K562 (cell line): ENCODE results near the gene MAP3K12.

ENCODE experiments used
- ADNP ChIP-seq: fragments of 200-800 bp; sonication (Bioruptor generic); IDR thresholded peaks from 2 replicates; pipeline ENCODE4 v1.6.1; 2016; ENCODE audit warnings: missing genetic modification characterization, missing compliant biosample characterization
- BHLHE40 ChIP-seq: IDR thresholded peaks from 2 replicates; pipeline ENCODE4 v1.6.1; 2011; ENCODE audit warnings: low read length, improper control_type of control experiment
- CTCF ChIP-seq, 3 experiments: IDR thresholded peaks in 2 of 3; conservative IDR thresholded peaks in 1 of 3; 2 replicates each; pipeline ENCODE4 v1.5.1; 2011 to 2012; ENCODE audit warnings: low read length in 3 of 3, mild to moderate bottlenecking in 3 of 3, control low read depth in 2 of 3, improper control_type of control experiment in 1 of 3, inconsistent platforms in 1 of 3, low read depth in 1 of 3, mixed read lengths in 1 of 3, moderate library complexity in 1 of 3; ENCODE audit not compliant: insufficient read depth in 2 of 3
- ETS1 ChIP-seq: conservative IDR thresholded peaks from 2 replicates; pipeline ENCODE4 v1.6.1; 2011; ENCODE audit warnings: low read depth, mild to moderate bottlenecking, low read length; ENCODE audit not compliant: control insufficient read depth
- NONO ChIP-seq, 2 experiments: fragments of 200-400 bp in 1 of 2; fragments of 450-650 bp in 1 of 2; formaldehyde crosslinking in 1 of 2; IDR thresholded peaks; 2 replicates each; pipeline ENCODE4 v1.6.1; 2017; ENCODE audit warnings: low read depth in 2 of 2, mild to moderate bottlenecking in 2 of 2, moderate library complexity in 2 of 2, low read length in 1 of 2
- POLR2A ChIP-seq: fragments of 450-650 bp; conservative IDR thresholded peaks from 2 replicates; pipeline ENCODE4 v1.6.1; 2016
- TRIM28 ChIP-seq: fragments of 450-650 bp; IDR thresholded peaks from 2 replicates; pipeline ENCODE4 v1.6.1; 2017
- ZBTB33 ChIP-seq: sonication (generic); formaldehyde crosslinking; IDR thresholded peaks from 2 replicates; pipeline ENCODE4 v1.8.1; 2023; ENCODE audit warnings: mild to moderate bottlenecking, missing genetic modification reagents
- ZNF184 ChIP-seq: sonication (generic); formaldehyde crosslinking; IDR thresholded peaks from 2 replicates; pipeline ENCODE4 v1.5.0; 2020; ENCODE audit warnings: missing genetic modification reagents
- ZNF592 ChIP-seq: fragments of 450-650 bp; IDR thresholded peaks from 2 replicates; pipeline ENCODE4 v1.6.1; 2017; ENCODE audit warnings: antibody characterized with exemption, mild to moderate bottlenecking

GRCh38 chr12:53464685-53465418, 34.4 kb downstream of the MAP3K12 start:
- TF ChIP-seq TRIM28, result no peak
- no peak for TF ChIP-seq ZNF184
- TF ChIP-seq BHLHE40, result no peak
- TF ChIP-seq POLR2A, result peak; percentile 44; the same call in 1 of the 2 replicates
- TF ChIP-seq ZBTB33 (CRISPR knock-in tag), result no peak
- TF ChIP-seq ZNF592, result no peak
- TF ChIP-seq ETS1, result no peak
- TF ChIP-seq CTCF (IDR thresholded peaks at IDR 0.05 in 2 of 3, conservative IDR thresholded peaks at IDR 0.05 in 1 of 3; ENCODE audit: insufficient read depth in 2 of 3, low read depth in 1 of 3, low read length in 3 of 3), result no peak
- TF ChIP-seq ADNP (tag), result no peak
- no peak for TF ChIP-seq NONO (IDR thresholded peaks at IDR 0.05; ENCODE audit: low read depth in 2 of 2, low read length in 1 of 2)
